T-helper 1 cell treated with Interleukin-12 subunit alpha and Interleukin-12 subunit beta and Interleukin-4 antibody, amounts not matched to agents 30 ng/mL and 1 ng/mL, for 36 hours (primary cell): Measurements from ENCODE around the gene DHRS2. TPM values are rescaled to one million over a fixed set of nuclear protein-coding genes. Genes with fewer than 3 reads are reported as not detected.
"Not testable (repeated sequence)": the region's sequence is repeated elsewhere in the genome, so short reads cannot be mapped to it uniquely, and the experiment has no call there.

Source experiments
- intact Hi-C: fragments of 100-400 bp; cut with micrococcal nuclease; formaldehyde crosslinking; loops from one replicate; pipeline ENCODE4 v1.15.1; 2024
- total RNA-seq: library from RNA; stranded (reverse); gene quantifications from 2 replicates; pipeline ENCODE4 v1.2.3, GENCODE V29; 2022

DHRS2 gene
- total RNA-seq, 1 donor from 2014 or later, result 4.2 TPM

- intact Hi-C loops, result loop anchor here (1.0 kb wide), 3 partner anchors 43 to 322 kb away; no protein-coding TSS in a partner anchor
These were observed 3.6 kb upstream of the DHRS2 start for GRCh38 chr14:23632461-23633159.

GRCh38 chr14:23633160-23633701 lies 2.9 kb upstream of the DHRS2 start:
- intact Hi-C loops, result no loop called here

DNA sequence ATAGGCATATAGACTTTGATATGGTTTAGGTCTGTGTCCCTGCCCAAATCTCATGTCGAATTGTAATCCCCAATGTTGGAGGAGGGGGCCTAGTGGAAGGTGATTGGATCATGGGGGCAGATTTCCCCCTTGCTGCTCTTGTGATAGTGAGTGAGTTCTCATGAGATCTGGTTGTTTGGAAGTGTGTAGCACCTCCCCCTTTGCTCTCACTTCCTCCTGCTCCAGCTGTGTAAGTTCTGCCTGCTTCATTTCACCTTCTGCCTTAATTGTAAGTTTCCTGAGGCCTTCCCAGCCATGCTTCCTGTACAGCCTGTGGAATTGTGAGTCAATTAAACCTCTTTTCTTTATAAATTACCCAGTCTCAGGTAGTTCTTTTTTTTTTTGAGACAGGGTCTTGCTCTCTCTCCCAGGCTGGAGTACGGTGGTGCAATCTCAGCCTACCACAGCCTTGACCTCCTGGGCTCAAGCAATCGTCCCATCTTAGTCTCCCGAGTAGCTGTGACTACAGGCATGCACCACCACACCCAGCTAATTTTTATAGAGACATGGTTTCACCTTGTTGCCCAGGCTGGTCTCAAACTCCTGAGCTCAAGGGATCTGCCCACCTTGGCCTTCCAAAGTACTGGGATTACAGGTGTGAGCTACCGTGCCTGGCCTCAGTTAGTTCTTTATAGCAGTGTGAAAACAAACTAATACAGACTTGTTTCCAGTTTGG lies 1.3 kb upstream of the DHRS2 start:
- intact Hi-C loops, result not testable (repeated sequence)

- intact Hi-C loops, result not testable (repeated sequence)
These were observed 1.1 kb downstream of the DHRS2 start for GRCh38 chr14:23637312-23637654.

- intact Hi-C loops, result not testable (repeated sequence)
These were observed 1.7 kb downstream of the DHRS2 start for GRCh38 chr14:23637655-23638413.

- intact Hi-C loops, result no loop called here
These were observed 2.4 kb downstream of the DHRS2 start for GRCh38 chr14:23638414-23639047.

DNA sequence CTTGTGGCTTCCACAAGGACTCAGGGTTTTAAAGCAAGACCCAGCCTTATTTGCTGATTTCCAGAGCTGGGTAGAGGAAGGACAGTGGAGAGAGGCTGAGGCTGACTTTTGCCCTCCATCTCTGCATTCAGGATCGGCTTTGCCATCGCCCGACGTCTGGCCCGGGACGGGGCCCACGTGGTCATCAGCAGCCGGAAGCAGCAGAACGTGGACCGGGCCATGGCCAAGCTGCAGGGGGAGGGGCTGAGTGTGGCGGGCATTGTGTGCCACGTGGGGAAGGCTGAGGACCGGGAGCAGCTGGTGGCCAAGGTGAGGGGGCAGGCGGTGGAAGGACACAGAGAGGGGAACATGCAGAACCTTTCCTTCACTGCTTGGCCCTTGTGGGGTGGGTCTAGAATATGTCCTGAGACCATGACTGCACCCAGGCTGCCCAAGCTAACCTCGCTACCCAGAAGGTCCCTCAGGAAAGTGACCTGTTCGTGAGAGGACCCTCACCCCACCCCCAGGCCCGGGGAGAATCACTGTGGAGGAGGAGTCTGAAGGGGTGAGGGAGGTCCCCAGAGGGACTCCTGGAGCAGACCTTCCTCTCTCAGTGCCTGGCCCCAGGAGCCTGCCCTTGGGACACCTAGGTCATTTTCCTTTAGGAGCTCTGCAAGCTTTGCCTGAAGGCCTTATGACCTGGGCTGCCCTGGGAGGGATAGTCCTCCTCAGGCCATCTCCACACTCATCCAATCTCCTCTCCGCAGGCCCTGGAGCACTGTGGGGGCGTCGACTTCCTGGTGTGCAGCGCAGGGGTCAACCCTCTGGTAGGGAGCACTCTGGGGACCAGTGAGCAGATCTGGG lies 3.1 kb downstream of the DHRS2 start:
- intact Hi-C loops, result no loop called here

DNA sequence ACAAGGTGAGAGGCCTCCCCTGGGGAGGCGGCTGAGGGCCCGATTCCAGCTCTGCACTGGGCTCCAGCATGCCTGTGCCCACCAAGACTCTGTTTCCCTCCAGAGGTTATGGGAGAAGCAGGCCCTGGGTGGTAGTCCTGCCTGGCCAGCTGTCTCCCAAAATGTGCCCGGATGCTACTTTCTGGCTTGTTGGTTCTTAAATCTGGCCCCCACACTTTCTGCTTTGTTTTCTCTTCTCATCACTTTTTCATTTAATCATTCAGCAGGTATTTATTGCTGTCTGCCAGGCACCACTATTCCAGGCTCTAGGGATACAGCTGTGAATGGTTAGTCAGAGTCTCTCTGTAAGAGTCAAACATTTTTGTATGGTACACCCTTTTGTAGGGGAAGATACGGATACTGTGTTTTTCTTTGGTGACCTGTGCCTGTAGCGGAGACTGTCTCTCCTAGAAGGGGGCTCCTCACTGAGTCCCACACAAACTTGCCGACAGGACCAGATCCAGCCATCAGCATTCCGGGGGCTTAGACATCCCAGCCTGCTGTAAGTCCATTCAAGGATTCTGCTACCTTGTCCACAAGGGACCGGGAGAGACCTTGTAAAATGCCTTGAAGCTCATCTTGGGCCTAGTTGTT lies 3.8 kb downstream of the DHRS2 start:
- intact Hi-C loops, result no loop called here

GRCh38 chr14:23640524-23641141 lies 4.5 kb downstream of the DHRS2 start:
- intact Hi-C loops, result no loop called here

DNA sequence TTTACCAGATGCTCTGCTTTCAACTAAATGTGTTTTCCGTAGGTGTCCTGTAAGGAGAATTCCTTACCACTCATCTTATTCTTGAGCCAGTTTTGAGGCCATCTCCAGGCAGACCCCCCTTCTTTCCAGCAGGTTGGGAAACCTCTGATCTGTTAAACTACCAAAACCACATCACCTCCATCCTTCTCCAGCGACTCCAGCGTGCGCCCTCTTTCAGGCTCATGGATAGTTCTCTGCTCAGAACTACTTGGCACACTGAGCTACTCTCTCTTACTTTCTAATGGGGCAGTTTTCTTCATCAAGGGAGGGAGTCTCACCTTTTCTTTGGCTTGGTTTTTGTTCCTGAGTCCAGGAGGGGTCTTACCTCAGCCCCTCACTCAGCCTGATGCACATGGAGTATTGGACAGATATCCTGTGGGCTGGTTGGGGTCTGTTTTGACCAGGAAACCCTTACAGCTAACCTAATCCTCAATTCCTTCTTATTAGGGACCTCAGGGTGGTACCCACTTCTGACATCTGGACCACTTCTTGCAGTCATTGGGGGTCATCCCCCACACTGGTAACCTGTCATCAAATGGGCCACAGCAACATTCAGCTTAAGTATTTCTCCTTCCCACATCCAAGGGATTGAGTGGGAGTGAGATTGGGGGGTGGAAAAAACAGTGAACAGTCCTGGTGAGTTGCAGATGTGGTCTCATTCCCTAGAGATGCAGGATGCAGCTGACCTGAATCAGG lies 5.2 kb downstream of the DHRS2 start:
- intact Hi-C loops, result no loop called here

GRCh38 chr14:23641915-23642588 lies 5.9 kb downstream of the DHRS2 start:
- intact Hi-C loops, result no loop called here

GRCh38 chr14:23643533-23644194 lies 7.5 kb downstream of the DHRS2 start:
- intact Hi-C loops, result no loop called here

DNA sequence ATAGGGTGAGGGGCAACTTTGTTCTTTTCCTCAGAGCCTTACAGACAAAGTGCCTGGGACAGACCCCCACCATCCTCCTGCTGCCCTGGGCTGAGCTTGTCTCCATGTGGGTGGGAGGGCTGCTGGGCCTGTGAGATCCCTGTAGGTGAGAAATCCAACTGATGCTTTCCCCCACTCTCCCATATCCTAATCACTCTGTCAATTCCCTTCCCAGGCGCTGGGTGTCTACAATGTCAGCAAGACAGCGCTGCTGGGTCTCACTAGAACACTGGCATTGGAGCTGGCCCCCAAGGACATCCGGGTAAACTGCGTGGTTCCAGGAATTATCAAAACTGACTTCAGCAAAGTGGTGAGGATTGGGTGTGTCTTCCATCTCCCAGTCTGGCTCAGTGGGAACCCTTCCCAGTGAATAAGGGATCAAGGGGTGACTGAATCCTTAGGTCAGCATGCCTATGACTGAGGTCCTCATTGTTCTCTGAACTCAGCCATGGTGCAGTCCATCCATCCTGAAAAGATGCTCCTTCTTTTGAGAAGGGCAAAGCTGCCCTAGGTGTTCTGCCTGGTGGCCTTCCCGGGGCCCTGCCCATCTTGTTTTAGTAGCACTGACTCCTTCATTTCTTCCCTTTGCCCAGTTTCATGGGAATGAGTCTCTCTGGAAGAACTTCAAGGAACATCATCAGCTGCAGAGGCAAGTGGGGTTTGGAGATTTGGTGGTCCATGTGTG lies 8.2 kb downstream of the DHRS2 start:
- intact Hi-C loops, result no loop called here

GRCh38 chr14:23644919-23645336 lies 8.8 kb downstream of the DHRS2 start:
- intact Hi-C loops, result no loop called here

GRCh38 chr14:23645504-23645811 lies 9.3 kb downstream of the DHRS2 start:
- intact Hi-C loops, result no loop called here

DNA sequence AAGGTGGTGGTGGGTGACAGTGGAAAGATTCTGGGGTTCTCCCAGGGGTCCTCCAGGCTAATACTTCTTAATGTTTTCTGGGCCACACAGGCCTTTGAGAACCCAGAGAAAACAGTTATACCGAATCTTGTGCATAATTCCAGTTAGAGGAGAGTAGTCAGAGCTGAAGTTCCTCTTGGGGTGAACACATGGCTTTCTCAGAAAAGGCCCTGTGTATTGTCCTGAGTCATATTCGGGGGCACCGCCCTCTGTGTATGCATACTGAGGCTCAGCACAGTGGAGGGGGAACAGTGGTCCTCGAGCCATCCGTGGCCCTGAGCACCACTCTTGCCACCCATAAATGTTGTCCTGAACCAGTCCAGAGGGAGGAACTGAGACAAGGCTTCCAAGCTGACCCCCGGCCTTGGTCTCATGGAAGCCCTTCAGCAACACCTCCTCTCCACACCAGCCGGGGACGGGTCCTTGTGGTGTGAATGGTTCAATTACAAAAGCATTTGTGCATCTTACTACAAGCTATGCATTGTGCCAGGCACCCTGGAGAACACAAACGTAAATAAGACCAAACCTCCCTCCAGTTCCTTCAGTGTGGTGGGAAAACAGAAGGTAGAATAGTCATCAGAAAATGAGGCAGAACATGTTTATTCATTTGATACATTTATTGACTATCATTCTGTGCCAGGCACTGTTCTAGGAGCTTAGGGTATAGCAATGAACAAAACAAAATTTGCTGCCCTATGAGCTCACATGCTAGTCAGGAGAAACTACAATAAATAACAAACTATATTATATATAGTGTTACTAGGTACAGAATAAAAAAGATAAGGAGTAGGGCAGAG lies 9.9 kb downstream of the DHRS2 start:
- intact Hi-C loops, result no loop called here
